Fibroblast of the conjunctiva (primary cell): ENCODE data around the gene ASCC3.
"Not testable (repeated sequence)": the region's sequence is repeated elsewhere in the genome, so short reads cannot be mapped to it uniquely, and the experiment has no call there.

Experiments
- DNase-seq: peaks from one replicate; pipeline ENCODE4 v3.0.0-alpha.2; 2010; ENCODE audit warnings: low read depth

ASCC3 gene, protein sequence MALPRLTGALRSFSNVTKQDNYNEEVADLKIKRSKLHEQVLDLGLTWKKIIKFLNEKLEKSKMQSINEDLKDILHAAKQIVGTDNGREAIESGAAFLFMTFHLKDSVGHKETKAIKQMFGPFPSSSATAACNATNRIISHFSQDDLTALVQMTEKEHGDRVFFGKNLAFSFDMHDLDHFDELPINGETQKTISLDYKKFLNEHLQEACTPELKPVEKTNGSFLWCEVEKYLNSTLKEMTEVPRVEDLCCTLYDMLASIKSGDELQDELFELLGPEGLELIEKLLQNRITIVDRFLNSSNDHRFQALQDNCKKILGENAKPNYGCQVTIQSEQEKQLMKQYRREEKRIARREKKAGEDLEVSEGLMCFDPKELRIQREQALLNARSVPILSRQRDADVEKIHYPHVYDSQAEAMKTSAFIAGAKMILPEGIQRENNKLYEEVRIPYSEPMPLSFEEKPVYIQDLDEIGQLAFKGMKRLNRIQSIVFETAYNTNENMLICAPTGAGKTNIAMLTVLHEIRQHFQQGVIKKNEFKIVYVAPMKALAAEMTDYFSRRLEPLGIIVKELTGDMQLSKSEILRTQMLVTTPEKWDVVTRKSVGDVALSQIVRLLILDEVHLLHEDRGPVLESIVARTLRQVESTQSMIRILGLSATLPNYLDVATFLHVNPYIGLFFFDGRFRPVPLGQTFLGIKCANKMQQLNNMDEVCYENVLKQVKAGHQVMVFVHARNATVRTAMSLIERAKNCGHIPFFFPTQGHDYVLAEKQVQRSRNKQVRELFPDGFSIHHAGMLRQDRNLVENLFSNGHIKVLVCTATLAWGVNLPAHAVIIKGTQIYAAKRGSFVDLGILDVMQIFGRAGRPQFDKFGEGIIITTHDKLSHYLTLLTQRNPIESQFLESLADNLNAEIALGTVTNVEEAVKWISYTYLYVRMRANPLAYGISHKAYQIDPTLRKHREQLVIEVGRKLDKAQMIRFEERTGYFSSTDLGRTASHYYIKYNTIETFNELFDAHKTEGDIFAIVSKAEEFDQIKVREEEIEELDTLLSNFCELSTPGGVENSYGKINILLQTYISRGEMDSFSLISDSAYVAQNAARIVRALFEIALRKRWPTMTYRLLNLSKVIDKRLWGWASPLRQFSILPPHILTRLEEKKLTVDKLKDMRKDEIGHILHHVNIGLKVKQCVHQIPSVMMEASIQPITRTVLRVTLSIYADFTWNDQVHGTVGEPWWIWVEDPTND (N-terminal part only)

DNA sequence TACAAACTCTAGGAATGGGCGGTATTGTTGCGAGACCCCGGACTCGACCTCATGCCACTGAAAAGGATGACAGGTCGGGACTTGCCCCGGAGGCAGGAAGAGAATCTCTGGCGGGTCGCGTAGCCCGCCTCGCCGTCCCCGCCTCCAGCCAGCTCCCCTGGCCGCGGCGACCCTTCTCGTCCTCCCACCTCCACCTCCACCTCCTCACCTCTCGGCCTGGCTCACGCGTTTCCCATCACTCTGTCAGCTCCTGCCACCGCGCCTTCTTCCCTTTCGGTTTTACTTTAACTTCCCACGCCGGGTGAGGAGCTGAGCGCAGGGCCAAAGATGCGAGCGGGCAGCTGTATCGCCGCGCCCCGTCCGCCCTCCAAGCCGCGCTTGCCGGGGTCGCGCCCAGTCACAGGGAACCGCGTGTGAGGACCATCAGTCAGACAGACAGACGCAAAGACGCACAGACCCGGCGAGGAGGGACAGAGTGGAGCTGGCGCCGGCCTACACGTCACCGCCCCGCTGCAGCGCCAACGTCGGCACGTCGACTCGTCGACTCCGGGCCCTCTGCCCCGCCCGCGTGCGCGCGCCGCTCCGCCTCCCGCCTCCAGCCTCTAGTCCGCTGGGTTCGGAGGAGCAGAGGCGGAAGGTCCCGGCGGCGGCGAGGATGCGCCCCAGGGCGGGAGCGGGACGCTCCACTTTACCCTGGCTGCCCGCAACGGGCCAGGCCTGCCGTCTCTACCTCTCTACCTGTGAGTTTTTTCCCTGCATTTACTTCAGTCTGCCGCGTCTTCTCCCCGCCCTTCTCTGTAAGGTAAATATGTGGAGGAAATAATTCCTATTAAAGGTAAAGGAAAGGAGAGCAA, at the start of gene ASCC3:
TSS of gene ASCC3 (minus strand) at position 477 of the 854 bp plus-strand sequence. CDS start 13,332 bp downstream, outside the sequence.
- peak; percentile 85 for DNase-seq

DNA sequence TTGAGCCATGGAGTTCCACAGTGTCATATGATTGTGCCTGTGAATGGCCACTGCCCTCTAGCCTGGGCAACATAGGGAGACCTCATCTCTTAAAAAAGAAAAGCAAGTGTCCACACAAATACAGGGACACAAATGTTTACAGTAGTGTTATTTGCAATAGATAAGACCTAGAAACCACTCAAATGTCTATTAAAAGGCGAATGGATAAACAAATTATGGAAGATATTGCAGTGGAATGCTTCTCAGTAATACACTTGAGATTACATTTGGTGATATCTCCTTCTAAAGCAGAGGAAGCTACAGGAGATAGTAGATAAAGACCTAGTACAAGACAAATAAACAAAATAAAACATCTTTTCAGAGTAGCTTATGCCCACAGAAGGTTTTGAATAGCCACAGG, 44.6 kb upstream of the ASCC3 start:
- no peak for DNase-seq

DNA sequence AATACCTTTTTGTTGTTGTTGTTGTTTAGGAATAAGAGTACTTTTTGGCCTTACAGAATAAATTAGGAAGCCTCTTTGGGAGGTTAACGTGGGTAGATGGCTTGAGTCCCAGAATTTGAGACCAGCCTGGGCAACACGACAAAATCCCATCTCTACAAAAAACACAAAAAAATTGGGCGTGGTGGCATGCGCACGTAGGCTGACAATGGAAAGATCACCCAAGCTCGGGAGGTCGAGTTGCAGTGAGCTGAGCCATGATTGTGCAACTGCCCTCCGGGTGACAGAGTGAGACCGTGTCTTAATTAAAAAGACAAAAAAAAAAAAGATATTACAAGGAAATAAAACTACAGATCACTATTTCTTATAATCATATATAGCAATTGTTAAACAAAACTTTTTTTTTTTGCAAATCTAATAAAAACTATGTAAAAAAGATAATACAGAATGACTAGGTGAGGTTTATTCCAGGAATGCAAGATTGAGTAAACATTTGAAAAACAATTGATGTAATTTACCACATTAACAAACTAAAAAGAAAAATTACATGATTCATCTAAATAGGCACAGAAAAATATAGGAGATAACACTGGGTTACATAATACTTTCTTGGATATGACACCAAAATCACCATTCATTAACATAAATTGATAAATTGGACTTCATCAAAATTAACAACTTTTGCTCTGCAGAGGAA, 43.6 kb upstream of the ASCC3 start:
- DNase-seq, result no peak

DNA sequence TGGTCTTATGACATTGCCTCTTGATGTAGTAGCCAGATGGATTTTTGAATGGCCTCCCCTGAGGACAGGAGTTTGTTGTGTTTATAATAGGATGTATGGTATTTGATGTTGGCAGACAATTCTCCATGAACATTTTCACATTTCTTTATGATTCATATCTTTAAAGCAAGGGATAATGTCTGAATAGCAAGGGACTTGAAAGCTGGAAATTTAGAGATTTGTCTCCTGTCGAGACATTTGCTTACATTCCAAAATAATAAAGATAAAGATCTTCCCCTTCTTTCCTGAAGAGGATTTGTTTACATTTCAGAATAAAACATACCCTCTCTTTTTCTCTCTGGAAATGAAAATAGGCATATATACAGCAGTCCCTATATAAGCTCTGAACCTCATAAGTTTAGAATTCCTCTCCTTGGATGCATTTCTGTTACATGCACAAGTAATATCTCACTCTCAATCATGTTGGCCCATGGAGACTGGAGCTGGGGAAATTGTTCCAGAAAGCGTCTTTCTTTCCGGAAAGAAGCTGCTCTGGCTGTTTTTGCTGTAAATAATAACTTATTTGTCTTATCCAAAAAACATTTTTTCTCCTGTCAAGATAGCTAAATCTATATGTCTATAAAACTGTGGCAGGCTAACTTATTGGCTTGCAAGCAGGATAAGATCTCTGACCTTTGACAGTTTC, 42.5 kb upstream of the ASCC3 start:
- no peak for DNase-seq

DNA sequence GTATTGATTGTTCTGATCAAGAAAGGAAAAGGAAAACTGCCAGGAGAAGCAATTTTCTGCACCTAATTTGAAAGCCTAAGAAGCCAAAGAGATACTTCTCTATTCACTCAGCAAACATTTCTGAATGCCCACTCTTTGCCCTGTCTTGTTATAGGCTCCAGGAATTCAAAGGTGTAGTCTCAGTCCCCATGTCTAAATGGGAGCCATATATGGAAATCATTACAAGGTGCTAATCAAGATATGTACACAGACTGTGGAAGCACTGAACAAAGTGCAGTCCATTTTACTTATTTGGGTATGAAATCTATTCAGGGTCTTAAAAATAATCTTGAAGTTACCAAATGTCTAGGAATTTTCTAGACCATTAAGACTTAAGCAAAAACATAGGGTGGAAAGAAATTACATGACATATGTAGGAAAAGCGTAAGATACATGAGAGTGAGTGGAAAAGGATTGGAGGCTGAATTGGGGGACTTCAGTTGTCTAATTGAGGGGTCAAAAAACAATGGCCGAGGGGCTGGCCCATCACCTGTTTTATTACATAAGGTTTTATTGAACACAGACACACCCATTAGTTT, 39.0 kb upstream of the ASCC3 start:
- DNase-seq, result no peak

DNA sequence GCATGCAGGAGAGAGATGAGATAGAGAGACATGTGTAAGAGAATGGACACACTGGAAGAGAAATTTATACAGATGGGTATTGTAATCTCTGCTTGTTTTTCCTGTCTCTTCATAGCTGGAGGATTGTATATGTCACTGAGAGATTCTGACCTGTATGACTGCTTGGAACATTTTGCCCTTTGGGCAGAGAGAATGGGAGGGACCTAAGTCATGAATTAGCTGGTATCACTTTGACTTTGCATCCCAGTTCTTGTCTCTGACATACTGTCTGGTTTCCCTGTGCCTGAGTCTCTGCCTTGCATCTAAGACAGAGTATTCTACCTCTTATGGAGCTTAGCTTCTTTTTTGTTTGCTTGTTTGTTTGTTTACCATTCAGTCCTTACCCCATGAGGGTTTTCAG, 37.0 kb upstream of the ASCC3 start:
- no peak for DNase-seq

DNA sequence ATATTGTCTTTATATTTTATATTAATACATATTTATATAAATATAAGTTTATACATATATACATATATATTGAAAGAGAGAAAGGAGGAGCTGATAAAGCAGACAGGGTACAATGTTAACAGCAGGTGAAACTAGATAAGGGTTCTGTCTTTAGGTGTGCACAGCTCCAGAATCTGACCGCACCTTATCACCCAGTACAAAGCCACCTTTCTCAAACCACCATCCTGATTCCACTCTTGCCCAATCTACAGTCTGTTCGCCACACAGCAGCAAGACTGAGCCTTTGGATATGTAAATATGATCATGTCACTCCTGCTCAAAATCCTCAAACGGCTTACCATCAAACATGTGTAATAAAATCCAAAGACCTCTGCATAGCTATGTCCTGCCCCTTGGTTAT, 34.7 kb upstream of the ASCC3 start:
- no peak for DNase-seq

DNA sequence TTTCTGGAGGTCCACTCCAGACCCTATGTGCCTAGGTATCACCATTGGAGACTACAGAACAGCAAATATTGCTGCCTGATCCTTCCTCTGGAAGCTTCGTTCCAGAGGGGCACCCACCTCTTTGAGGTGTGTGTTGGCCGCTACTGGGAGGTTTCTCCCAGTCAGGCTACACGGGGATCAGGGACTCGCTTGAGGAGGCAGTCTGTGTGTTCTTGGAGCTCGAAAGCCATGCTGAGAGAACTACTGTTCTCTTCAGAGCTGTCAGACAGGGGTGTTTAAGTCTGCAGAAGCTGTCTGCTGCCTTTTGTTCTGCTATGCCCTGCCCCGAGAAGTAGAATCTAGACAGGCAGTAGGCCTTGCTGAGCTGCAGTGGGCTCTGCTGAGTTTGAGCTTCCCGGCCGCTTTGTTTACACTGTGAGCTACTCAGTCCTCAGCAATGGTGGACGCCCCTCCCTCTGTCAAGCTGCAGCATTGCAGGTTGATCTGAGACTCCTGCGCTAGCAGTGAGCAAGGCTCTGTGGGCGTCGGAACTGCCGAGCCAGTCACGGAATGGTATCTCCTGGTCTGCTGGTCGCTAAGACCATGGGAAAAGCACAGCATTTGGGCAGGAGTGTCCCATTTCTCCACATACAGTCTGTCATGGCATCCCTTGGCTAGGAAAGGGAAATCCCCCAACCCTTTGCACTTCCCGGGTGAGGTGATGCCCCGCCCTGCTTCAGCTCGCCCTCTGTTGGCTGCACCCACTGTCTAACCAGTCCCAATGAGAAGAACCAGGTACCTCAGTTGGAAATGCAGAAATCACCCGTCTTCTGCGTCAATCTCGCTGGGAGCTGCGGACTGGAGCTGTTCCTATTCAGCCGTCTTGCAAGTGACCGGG, 32.5 kb upstream of the ASCC3 start:
- no peak for DNase-seq

DNA sequence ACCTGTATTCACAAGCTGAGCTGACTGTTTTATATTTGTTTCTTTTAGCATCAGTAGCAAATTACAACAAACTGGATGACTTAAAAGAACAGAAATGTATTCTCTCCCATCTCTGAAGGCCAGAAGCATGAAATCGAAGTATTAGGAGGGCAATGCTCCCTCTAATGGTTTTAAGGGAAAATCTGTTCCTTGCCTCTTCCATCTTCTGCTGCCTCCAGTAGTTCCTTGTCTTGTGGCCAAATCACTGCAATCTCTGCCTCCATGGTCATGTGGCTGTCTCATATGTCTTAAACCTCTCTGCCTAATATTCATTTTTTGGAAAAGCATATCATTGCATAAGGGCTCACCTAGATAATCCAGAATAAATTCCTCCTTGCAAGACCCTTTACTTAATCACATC, 25.2 kb upstream of the ASCC3 start:
- DNase-seq, result no peak

DNA sequence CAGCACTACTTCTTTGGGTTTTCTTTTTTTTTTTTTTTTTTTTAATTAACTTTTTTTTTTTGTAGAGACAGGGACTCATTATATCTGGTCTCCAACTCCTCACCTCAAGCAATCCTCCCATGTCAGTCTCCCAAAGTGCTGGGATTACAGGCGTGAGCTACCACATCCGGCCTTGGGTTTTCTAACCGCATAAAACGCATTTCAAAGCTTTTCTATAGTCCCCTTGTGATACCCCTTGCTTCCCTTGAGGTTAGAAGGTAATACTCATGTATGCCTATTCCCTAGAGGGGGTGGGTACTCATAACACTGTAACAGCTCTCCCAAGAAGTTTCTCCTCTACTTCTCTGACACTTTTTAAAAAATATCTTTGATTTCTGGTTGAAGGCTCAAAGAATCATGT, 23.9 kb upstream of the ASCC3 start:
- DNase-seq, result no peak

DNA sequence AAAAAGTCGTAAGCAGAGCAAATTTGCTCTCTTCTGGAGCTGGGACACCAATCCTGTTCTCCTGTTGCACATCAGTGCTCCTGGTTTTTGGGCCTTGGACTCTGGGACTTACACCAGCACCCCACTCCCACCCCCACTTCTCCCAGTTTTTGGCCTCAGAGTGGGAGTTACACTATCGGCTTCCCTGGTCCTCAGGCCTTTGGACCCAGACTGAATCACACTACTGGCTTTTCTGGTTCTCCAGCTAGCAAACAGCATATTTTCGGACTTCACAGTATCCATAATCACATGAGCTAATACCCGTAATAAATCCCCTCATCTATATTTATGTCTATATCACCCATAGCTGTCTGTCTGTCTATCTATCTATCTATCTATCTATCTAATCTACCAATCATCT, 23.2 kb upstream of the ASCC3 start:
- DNase-seq, result no peak

DNA sequence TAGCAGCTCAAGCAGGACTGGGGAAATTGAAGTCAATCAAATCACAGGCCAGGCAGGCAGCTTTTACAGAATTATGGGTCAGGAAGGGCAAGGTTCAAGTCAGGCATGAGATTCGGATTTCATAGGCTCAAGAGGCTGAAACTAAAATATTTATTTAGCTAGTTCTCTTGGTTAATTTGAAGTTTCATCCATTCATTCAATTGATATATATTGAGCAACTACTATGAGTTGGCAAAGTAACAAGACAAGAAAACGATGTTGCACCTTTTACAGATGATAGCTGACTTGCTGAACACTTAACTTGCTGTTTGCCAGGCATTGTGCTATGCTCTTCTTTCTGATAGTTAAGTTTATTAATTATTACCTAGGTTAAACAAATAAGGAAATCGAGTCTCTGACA, 20.5 kb upstream of the ASCC3 start:
- no peak for DNase-seq

DNA sequence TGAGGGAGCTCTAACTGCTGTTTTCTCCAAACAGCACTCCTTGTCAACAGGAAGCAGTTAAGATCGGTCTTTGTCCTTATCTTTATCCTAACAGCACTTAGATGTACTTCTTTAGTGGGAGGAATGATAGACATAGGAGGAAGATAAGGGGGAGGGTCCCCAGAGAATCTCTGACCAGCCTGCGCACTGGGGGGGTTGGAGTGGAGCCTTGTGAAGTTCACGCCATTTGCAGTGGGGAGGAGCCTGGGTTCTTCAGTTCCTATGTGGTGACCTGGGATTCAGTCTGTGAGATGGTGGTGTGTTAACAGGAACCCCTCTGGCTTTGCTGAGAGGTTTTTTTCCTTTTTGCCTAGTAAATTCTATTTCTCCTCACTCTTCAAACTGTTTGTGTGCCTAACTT, 18.1 kb upstream of the ASCC3 start:
- no peak for DNase-seq

DNA sequence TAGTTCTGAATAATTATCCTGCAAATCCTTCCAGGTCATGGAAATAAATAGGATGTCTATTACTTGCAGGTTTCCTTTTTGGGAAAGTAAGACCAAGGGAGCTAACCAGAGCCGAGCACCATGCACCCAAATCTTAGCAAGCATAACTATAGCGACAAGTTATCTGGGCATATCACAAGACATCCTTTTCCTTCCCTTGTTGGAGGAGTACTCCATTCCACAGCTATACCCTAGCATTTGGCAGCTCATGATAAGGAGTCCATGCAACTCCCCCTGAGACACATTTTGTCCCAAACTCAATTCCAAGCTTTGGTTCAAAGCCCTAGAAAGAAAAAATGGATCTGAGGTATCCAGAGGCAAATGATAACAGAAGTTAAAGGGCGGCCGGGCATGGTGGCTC, 16.5 kb upstream of the ASCC3 start:
- DNase-seq, result no peak

DNA sequence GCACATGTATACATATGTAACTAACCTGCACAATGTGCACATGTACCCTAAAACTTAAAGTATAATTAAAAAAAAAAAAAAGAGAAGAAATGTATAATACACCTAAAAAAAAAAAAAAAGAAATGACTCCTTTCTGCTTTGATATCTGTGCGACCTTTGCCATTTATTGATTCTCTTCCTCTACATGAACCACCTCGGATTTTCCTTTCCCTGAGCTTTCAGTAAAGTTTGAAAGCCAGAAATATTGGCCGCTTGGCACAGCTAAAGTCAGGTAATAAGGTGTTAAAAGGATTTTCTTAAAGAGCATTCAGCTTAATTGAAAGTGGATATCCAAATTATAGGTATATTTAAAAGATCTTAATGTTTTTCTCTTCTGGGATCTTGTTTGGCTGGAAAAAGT, 12.6 kb upstream of the ASCC3 start:
- DNase-seq, result no peak

DNA sequence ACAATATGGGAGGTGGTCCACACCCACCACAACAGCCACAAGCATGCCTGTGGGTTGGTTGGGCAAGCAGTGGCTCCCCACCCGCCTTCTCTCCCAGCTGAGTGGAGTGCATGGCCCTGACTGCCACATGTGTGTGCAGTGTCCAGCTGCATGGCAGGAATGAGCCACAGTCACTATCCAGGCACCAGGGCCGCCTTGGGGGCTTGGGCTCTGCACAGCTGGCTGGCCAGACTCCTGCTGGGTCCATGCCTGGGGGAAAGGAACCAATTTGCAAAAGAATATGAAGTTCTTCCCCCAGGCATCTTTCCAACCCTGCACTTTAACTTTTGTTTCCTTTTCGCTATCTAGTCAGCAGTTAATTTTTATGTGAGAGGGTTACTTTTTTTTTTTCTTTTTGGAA, 11.6 kb upstream of the ASCC3 start:
- no peak for DNase-seq

DNA sequence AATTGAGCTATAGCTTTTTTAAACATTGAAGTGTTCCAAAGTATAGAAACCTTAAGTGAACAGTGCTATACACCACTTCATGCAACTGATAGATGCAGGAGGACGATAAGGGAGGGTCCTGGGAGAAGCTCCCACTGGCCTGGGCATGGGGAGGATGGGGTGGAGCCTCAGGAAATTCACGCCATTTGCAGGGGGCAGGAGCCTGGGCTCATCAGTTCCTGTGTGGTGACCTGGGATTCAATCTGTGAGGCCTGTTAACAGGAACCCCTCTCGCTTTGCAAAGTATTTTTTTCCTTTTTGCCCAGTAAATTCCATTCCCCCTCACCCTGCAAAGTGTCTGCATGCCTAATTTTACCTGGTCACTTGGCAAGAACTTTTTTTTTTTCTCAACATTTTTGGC, 11.0 kb upstream of the ASCC3 start:
- no peak for DNase-seq

DNA sequence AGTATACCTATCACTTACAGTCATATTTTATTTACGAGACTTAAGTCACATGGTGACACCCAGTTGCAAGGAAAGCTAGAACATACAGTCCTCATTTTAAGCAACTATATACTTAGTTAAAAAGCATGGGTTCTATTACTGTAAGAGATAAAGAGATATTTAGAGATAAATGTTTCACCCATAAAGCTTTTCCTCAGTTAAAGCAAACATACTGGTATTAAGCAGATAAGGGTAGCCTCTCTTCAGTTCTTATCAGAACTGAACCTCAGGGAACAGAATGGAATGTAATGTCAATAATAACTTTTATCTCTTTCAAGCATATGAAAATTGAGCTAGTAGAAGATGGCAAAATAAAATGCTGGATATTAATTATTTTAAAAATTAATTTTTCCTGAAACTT, 9.9 kb upstream of the ASCC3 start:
- DNase-seq, result no peak

DNA sequence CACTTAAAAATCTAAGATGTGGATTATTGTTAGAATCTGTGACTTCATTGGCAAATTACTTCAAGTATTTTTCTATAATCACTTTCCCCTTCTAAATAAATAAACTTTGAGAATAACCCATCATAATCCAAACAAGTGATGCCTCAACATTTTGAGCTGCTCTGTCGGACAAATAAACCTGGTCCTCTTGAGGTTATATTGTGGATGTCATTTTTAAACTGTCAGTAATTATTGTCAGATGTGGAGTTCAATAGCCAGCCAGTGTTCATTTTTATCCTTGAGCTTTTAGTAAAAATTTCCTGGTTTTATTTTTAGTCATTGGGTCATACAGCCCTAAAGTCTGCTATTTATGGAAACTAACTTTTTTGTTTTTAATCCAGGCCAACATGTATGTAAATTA, 9.5 kb upstream of the ASCC3 start:
- not testable (repeated sequence) for DNase-seq
